HFF-Myc (cell line): ENCODE data around the gene CYP3A5.

Experiments
- DNase-seq: peaks from one replicate; pipeline ENCODE4 v3.0.0-alpha.2; 2011; ENCODE audit warnings: low read depth; ENCODE audit errors: extremely low read depth
- H3K4me3 ChIP-seq: replicated peaks from 2 replicates; pipeline ENCODE4 v1.5.1; 2011; ENCODE audit warnings: low read depth, mild to moderate bottlenecking, control low read depth, low read length
- CTCF ChIP-seq: IDR thresholded peaks from 2 replicates; pipeline ENCODE4 v1.5.1; 2012; ENCODE audit warnings: mild to moderate bottlenecking, low read depth, low read length, control low read depth; ENCODE audit errors: missing control alignments

The CYP3A5 gene

GRCh38 chr7:99625321-99625720, 54.5 kb downstream of the CYP3A5 start:
- H3K4me3 ChIP-seq, result no peak overlapping the region
- DNase-seq, result no peak
- TF ChIP-seq CTCF, result no peak

- no peak for DNase-seq
- TF ChIP-seq CTCF, result no peak
- H3K4me3 ChIP-seq, result no peak overlapping the region
These were observed 55.3 kb downstream of the CYP3A5 start for GRCh38 chr7:99624484-99624883.

- no peak overlapping the region for H3K4me3 ChIP-seq
- no peak for TF ChIP-seq CTCF
- no peak for DNase-seq
These were observed 55.9 kb downstream of the CYP3A5 start for GRCh38 chr7:99623702-99624447.

- DNase-seq, result no peak
- no peak for TF ChIP-seq CTCF
- no peak overlapping the region for H3K4me3 ChIP-seq
These were observed 56.6 kb downstream of the CYP3A5 start for GRCh38 chr7:99623091-99623693.

- no peak for DNase-seq
- H3K4me3 ChIP-seq, result no peak overlapping the region
These were observed 57.2 kb downstream of the CYP3A5 start for GRCh38 chr7:99622596-99622995.

GRCh38 chr7:99621271-99621670, 58.5 kb downstream of the CYP3A5 start:
- no peak for DNase-seq
- no peak for TF ChIP-seq CTCF
- H3K4me3 ChIP-seq, result no peak overlapping the region

More at GRCh38 chr7:99622596-99622995, 57.2 kb downstream of the CYP3A5 start:
- TF ChIP-seq CTCF, result no peak

GRCh38 chr7:99619571-99620130, 60.1 kb downstream of the CYP3A5 start:
- no peak for TF ChIP-seq CTCF
- no peak overlapping the region for H3K4me3 ChIP-seq
- no peak for DNase-seq
